ENCODE data around the gene FAM222A. TPM values are rescaled to one million over a fixed set of nuclear protein-coding genes. Genes with fewer than 3 reads are reported as not detected.

FAM222A gene
- total RNA-seq, 1 experiment from 2014 or later = 3.1 TPM

DNA sequence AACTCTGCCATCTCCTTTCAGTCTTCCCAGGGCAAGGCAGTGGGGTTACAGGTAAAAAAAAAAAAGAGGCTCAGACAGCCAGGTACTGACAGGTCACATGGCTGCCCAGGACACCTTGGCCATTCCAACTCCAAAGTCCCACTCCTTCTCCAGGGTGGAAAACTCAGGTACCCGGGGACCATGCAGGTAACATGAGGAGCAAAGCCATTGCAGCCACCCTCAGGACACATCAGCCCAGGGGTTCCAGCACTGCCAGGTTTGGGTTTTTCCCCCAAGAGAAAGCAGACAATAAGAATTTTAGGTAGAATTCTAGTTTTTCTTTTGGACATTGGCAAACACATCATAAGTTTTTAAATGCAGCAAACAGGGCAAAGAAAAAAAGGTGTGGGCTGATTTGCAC, 15.3 kb downstream of the FAM222A start:
- BruUV-seq (replicated peaks) = no TSS peak
- POLR2A ChIA-PET (ENCODE audit: unreplicated experiment) = no interaction called here
- H3K27me3 ChIP-seq (ENCODE audit: insufficient read depth, low read depth) = no peaks in the 10 kb centered on the region
- H4K20me1 ChIP-seq (ENCODE audit: insufficient read depth) = no peaks in the 10 kb centered on the region
- CTCF ChIA-PET = no interaction called here
- DNase-seq = no peak
- H3K4me2 ChIP-seq = no peak overlapping the region
- H3K27ac ChIP-seq = no peak overlapping the region
- no peaks in the 10 kb centered on the region for H3K36me3 ChIP-seq (ENCODE audit: low read depth)
- H3K79me2 ChIP-seq (ENCODE audit: low read depth) = no peaks in the 10 kb centered on the region
- intact Hi-C loops (cut with micrococcal nuclease; ENCODE audit: unreplicated experiment) = no loop called here
- no peaks in the 10 kb centered on the region for H3K9me2 ChIP-seq (ENCODE audit: insufficient read depth)
- TF ChIP-seq, protein P1, sequence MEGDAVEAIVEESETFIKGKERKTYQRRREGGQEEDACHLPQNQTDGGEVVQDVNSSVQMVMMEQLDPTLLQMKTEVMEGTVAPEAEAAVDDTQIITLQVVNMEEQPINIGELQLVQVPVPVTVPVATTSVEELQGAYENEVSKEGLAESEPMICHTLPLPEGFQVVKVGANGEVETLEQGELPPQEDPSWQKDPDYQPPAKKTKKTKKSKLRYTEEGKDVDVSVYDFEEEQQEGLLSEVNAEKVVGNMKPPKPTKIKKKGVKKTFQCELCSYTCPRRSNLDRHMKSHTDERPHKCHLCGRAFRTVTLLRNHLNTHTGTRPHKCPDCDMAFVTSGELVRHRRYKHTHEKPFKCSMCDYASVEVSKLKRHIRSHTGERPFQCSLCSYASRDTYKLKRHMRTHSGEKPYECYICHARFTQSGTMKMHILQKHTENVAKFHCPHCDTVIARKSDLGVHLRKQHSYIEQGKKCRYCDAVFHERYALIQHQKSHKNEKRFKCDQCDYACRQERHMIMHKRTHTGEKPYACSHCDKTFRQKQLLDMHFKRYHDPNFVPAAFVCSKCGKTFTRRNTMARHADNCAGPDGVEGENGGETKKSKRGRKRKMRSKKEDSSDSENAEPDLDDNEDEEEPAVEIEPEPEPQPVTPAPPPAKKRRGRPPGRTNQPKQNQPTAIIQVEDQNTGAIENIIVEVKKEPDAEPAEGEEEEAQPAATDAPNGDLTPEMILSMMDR (conservative IDR thresholded peaks at IDR 0.05) = no peak
- TF ChIP-seq EZH2 (IDR thresholded peaks at IDR 0.05; ENCODE audit: low read depth) = no peak
- H3K9me3 ChIP-seq (ENCODE audit: insufficient read depth, low read depth) = no peaks in the 10 kb centered on the region
- H3K4me1 ChIP-seq (replicated peaks; ENCODE audit: insufficient read depth) = no peaks in the 10 kb centered on the region
- H2AFZ ChIP-seq = no peak overlapping the region
- H3F3A ChIP-seq (ENCODE audit: insufficient read depth, low read depth) = no peaks in the 10 kb centered on the region
- H3K4me3 ChIP-seq = no peak overlapping the region

DNA sequence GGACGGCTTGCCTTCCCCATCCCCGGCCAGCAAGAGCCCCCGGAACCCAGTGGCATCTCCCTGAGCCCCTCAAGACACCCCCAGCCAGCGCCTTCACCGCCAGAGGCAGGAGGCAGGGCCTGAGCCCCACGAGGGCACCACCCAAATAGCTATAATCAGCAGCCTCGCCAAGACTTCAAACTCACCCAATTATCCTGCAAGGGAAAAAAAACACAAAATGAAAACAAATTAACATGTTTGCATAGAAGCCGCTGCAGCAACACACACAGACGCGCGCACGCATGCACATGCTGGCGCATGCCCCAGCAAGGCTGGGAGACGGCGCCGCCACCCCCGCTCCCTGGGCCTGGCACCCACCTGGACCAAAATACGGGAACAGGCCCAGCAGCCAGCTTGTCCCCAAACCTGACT, 15.8 kb downstream of the FAM222A start:
- BruUV-seq (replicated peaks) = no TSS peak
- CTCF ChIA-PET = no interaction called here
- intact Hi-C loops (cut with micrococcal nuclease; ENCODE audit: unreplicated experiment) = no loop called here

GRCh38 chr12:109729801-109730200, 16.2 kb downstream of the FAM222A start:
- Histone ChIP-seq H3K79me2 (ENCODE audit: low read depth) (no peaks in the 10 kb centered on the region), H3K4me3 (no peak overlapping the region), H3K27me3 (ENCODE audit: insufficient read depth, low read depth) (no peaks in the 10 kb centered on the region), H2AFZ (no peak overlapping the region), H3K36me3 (ENCODE audit: low read depth) (no peaks in the 10 kb centered on the region), H3K4me2 (no peak overlapping the region), H3K9me3 (ENCODE audit: insufficient read depth, low read depth) (no peaks in the 10 kb centered on the region), H4K20me1 (ENCODE audit: insufficient read depth) (no peaks in the 10 kb centered on the region), H3F3A (ENCODE audit: insufficient read depth, low read depth) (no peaks in the 10 kb centered on the region), H3K9me2 (ENCODE audit: insufficient read depth) (no peaks in the 10 kb centered on the region), H3K27ac (no peak overlapping the region), H3K4me1 (replicated peaks; ENCODE audit: insufficient read depth) (no peaks in the 10 kb centered on the region)
- BruUV-seq (replicated peaks) = no TSS peak
- CTCF ChIA-PET = no interaction called here
- DNase-seq = no peak
- POLR2A ChIA-PET (ENCODE audit: unreplicated experiment) = no interaction called here
- intact Hi-C loops (cut with micrococcal nuclease; ENCODE audit: unreplicated experiment) = no loop called here
- TF ChIP-seq, protein P1 (conservative IDR thresholded peaks at IDR 0.05) = no peak
- no peak for TF ChIP-seq EZH2 (IDR thresholded peaks at IDR 0.05; ENCODE audit: low read depth)

More for the DNA sequence above, 15.8 kb downstream of the FAM222A start:
- Histone ChIP-seq H2AFZ (no peak overlapping the region), H3F3A (ENCODE audit: insufficient read depth, low read depth) (no peaks in the 10 kb centered on the region), H3K9me2 (ENCODE audit: insufficient read depth) (no peaks in the 10 kb centered on the region), H3K27me3 (ENCODE audit: insufficient read depth, low read depth) (no peaks in the 10 kb centered on the region), H3K4me1 (replicated peaks; ENCODE audit: insufficient read depth) (no peaks in the 10 kb centered on the region), H3K4me2 (no peak overlapping the region), H3K27ac (no peak overlapping the region), H3K36me3 (ENCODE audit: low read depth) (no peaks in the 10 kb centered on the region), H3K9me3 (ENCODE audit: insufficient read depth, low read depth) (no peaks in the 10 kb centered on the region), H4K20me1 (ENCODE audit: insufficient read depth) (no peaks in the 10 kb centered on the region), H3K4me3 (no peak overlapping the region), H3K79me2 (ENCODE audit: low read depth) (no peaks in the 10 kb centered on the region)
- TF ChIP-seq, protein P1 (conservative IDR thresholded peaks at IDR 0.05) = no peak
- no peak for TF ChIP-seq EZH2 (IDR thresholded peaks at IDR 0.05; ENCODE audit: low read depth)
- no peak for DNase-seq
- POLR2A ChIA-PET (ENCODE audit: unreplicated experiment) = no interaction called here

All from PC-9 (cell line).